Measurements from ENCODE around the gene SORBS2.
"Not testable (repeated sequence)": the region's sequence is repeated elsewhere in the genome, so short reads cannot be mapped to it uniquely, and the experiment has no call there.

SORBS2 gene, protein sequence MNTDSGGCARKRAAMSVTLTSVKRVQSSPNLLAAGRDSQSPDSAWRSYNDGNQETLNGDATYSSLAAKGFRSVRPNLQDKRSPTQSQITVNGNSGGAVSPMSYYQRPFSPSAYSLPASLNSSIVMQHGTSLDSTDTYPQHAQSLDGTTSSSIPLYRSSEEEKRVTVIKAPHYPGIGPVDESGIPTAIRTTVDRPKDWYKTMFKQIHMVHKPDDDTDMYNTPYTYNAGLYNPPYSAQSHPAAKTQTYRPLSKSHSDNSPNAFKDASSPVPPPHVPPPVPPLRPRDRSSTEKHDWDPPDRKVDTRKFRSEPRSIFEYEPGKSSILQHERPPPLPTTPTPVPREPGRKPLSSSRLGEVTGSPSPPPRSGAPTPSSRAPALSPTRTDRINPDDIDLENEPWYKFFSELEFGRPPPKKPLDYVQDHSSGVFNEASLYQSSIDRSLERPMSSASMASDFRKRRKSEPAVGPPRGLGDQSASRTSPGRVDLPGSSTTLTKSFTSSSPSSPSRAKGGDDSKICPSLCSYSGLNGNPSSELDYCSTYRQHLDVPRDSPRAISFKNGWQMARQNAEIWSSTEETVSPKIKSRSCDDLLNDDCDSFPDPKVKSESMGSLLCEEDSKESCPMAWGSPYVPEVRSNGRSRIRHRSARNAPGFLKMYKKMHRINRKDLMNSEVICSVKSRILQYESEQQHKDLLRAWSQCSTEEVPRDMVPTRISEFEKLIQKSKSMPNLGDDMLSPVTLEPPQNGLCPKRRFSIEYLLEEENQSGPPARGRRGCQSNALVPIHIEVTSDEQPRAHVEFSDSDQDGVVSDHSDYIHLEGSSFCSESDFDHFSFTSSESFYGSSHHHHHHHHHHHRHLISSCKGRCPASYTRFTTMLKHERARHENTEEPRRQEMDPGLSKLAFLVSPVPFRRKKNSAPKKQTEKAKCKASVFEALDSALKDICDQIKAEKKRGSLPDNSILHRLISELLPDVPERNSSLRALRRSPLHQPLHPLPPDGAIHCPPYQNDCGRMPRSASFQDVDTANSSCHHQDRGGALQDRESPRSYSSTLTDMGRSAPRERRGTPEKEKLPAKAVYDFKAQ (N-terminal part only)

DNA sequence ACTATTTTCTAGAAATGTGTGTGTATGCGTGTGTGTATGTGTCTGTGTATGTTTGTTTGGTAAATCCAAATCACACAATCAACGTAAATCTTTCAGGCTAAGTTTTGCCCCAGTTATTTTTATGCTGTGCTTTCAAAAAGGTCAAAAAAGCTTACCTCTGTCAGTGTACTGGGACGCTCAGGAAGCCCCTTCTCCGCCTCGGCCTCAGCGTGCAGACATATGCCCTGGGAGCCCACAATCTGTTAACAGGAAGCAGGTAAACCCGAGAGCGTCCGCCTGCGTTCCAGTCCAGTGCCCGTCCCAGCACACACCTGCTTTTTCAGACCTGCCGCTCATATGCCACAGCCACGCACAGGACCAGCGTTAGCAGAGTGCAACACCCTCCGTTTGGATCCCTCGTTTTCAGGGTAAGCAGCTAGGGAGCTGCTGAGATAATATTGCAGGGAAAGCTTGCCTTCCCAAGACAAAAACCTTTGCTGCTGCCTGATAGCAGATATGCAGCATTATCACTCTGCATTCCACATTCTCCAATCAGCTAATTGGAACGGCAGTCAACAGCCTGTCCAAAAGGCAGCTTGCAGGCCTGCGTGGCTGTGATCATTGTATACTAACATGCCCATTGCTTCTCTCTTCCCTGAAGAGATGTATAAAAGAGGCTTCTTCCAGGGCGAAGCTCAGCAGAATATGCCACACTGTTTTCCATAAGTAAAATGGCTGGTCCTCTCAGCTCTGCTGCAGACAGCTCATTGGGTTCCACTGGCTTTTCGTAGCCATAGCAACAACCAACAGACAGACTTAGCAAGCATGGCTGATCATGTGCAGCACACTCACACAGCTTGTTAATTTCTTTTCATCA is at the start of gene SORBS2:
SORBS2 (minus strand) TSS at position 686 of the 856 bp plus-strand sequence. CDS start 121,623 bp downstream, outside the sequence.
- Histone ChIP-seq H3K27me3 (ENCODE audit: insufficient read depth, poor library complexity, severe bottlenecking) (no peaks in the 10 kb centered on the region), H3K4me3 (ENCODE audit: severe bottlenecking) (peak within 1 kb of the TSS; percentile 5), H3K9me3 (ENCODE audit: severe bottlenecking) (no peaks in the 10 kb centered on the region), H3K36me3 (ENCODE audit: low read depth) (no peaks in the 10 kb centered on the region), H3K4me1 (ENCODE audit: insufficient read depth, poor library complexity, severe bottlenecking) (no peaks in the 10 kb centered on the region), H3K27ac (ENCODE audit: poor library complexity, severe bottlenecking) (no peak within 1 kb of the TSS)
- DNase-seq (ENCODE audit: low spot score) (no peak), ATAC-seq (ENCODE audit: low read depth) (peak; percentile 89)
- TF ChIP-seq, protein P1, sequence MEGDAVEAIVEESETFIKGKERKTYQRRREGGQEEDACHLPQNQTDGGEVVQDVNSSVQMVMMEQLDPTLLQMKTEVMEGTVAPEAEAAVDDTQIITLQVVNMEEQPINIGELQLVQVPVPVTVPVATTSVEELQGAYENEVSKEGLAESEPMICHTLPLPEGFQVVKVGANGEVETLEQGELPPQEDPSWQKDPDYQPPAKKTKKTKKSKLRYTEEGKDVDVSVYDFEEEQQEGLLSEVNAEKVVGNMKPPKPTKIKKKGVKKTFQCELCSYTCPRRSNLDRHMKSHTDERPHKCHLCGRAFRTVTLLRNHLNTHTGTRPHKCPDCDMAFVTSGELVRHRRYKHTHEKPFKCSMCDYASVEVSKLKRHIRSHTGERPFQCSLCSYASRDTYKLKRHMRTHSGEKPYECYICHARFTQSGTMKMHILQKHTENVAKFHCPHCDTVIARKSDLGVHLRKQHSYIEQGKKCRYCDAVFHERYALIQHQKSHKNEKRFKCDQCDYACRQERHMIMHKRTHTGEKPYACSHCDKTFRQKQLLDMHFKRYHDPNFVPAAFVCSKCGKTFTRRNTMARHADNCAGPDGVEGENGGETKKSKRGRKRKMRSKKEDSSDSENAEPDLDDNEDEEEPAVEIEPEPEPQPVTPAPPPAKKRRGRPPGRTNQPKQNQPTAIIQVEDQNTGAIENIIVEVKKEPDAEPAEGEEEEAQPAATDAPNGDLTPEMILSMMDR (IDR thresholded peaks at IDR 0.05; ENCODE audit: poor library complexity, severe bottlenecking): no peak

DNA sequence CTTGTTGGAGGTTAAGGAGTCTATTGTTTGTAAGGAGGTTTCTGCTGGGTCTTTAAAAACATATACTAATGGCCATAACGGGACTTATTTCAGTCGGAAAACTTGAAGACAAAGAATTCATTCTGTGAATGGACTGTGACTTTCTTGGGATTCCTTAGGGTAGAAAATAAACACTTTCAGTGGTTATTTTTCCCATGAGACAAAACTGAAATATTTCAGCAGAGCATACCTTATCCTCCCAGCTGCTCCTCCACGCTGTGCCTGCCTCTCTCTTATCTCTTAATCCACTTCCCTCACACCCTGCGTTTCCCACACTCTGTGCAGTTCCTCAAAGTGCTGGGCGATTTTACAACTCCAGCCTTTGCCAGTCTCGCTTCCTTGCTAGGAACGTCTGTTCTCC is 47.1 kb upstream of the SORBS2 start:
- Histone ChIP-seq H3K9me3 (ENCODE audit: severe bottlenecking) (peaks cover 5% of the 10 kb centered on the region), H3K4me1 (ENCODE audit: insufficient read depth, poor library complexity, severe bottlenecking) (peaks cover 2% of the 10 kb centered on the region), H3K27ac (ENCODE audit: poor library complexity, severe bottlenecking) (no peak overlapping the region), H3K27me3 (ENCODE audit: insufficient read depth, poor library complexity, severe bottlenecking) (no peaks in the 10 kb centered on the region), H3K36me3 (ENCODE audit: low read depth) (no peaks in the 10 kb centered on the region), H3K4me3 (ENCODE audit: severe bottlenecking) (no peak overlapping the region)
- ATAC-seq (ENCODE audit: low read depth) (no peak), DNase-seq (ENCODE audit: low spot score) (no peak)
- TF ChIP-seq, protein P1 (IDR thresholded peaks at IDR 0.05; ENCODE audit: poor library complexity, severe bottlenecking): no peak

DNA sequence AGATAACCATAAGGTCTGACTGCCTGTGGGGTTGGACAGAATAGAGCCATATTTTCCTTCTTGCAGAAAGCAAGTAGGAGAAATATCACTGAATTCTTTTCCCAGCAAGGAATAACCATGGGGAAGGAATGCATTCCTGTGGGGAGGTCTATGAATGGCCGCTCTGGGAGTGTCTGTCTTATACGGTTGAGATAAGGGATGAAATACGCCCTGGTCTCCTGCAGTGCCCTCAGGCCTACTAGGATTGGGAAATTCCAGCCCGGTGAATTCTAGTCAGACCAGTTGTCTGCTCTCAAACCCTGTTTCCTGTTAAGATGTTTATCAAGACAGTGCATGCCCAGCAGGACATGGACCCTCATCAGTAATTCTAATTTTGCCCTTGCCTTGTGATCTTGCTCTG is 45.6 kb upstream of the SORBS2 start:
- H3K27ac ChIP-seq (ENCODE audit: poor library complexity, severe bottlenecking); H3K27me3 ChIP-seq (ENCODE audit: insufficient read depth, poor library complexity, severe bottlenecking); H3K9me3 ChIP-seq (ENCODE audit: severe bottlenecking); H3K4me1 ChIP-seq (ENCODE audit: insufficient read depth, poor library complexity, severe bottlenecking); ATAC-seq (ENCODE audit: low read depth); H3K36me3 ChIP-seq (ENCODE audit: low read depth); H3K4me3 ChIP-seq (ENCODE audit: severe bottlenecking); DNase-seq (ENCODE audit: low spot score): not testable (repeated sequence)

DNA sequence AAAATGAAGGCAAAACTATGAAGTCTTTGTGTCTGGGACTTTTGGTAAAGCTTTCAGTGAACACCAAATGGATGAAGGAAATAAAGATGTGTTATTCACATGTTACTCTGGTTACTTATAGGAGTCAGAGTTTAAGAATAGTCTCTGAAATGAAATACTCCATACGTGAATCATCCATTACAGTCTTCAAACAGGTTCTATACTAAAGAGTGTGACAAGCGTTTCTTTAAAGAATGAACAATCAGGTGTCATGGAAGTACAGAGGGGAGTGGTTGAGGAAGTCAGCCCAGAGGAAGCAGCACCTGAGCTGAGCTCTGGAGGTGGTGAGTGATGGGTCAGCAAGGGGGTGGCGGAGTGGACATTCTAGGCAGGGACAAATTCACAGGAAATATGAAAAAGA is 41.8 kb upstream of the SORBS2 start:
- DNase-seq (ENCODE audit: low spot score) (no peak), ATAC-seq (ENCODE audit: low read depth) (peak; percentile 84)
- TF ChIP-seq, protein P1 (IDR thresholded peaks at IDR 0.05; ENCODE audit: poor library complexity, severe bottlenecking): no peak
- no peaks in the 10 kb centered on the region for H3K27me3 ChIP-seq (ENCODE audit: insufficient read depth, poor library complexity, severe bottlenecking)
- peaks cover 10% of the 10 kb centered on the region for H3K4me1 ChIP-seq (ENCODE audit: insufficient read depth, poor library complexity, severe bottlenecking)
- no peaks in the 10 kb centered on the region for H3K36me3 ChIP-seq (ENCODE audit: low read depth)
- H3K9me3 ChIP-seq (ENCODE audit: severe bottlenecking): peaks cover 5% of the 10 kb centered on the region
- H3K4me3 ChIP-seq (ENCODE audit: severe bottlenecking): no peak overlapping the region
- no peak overlapping the region for H3K27ac ChIP-seq (ENCODE audit: poor library complexity, severe bottlenecking)

Measured in RWPE2 (cell line).